ENCODE data around the gene HABP4. TPM values are rescaled to one million over a fixed set of nuclear protein-coding genes. Genes with fewer than 3 reads are reported as not detected.

The HABP4 gene
- 1 to 10 TPM; 6.1 to 7.2 TPM for total RNA-seq

GRCh38 chr9:96449845-96450612, at the start of gene HABP4:
TSS of gene HABP4 (plus strand) at chr9:96450169. CDS start at chr9:96450280, 111 bp downstream.
- peak; percentile 97 for DNase-seq
- peak within 1 kb of the TSS; percentile 75 for H3K27ac Mint-ChIP-seq

DNA sequence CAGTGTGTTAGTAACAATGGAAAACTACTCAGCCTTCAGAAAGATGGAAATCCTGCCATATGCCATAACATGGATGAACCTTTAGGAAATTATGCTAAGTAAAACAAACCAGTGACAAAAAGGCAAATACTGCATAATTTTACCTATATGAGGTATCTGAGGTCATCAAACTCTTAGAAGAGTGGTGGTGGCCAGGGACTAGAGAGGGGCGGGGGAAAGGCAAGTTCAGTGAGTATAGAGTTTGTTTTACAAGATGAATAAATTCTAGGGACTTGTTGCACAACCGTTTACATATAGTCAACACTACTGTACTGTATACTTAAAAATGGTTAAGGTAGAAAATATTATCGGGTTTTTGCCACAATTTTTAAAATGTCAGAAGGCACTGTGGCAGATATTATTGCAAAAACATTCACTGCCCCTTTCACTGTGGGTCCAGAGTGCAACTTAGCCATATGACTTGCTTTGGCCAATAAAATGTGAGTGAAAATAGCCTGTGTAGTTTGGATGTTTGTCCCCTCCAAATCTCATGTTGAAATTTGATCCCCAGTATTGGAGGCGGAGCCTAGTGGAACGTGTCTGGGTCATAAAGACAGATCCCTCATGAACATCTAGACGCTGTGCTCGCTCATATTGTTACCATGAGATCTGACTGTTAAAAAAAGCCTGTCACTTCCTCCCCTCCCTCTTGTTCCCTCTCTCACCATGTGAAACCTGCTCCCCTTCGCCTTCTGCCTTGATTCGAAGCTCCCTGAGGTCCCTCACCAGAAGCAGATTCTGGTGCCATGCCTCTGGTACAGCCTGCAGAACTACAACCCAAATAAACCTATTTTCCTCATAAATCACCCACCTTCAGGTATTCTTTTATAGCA, 41.3 kb upstream of the HABP4 start:
- Mint-ChIP-seq H3K36me3 (peaks cover 33% of the 10 kb centered on the region), H3K4me3 (no peak overlapping the region), H3K4me1 (peaks cover 33% of the 10 kb centered on the region), H3K27ac (no peak overlapping the region), H3K27me3 (no peaks in the 10 kb centered on the region), H3K9me3 (no peaks in the 10 kb centered on the region)
- no peak for DNase-seq

More at GRCh38 chr9:96449845-96450612, at the start of gene HABP4:
- H3K9me3 Mint-ChIP-seq, result no peaks in the 10 kb centered on the region
- H3K4me3 Mint-ChIP-seq, result peak within 1 kb of the TSS; percentile 84
- H3K4me1 Mint-ChIP-seq, result peaks cover 31% of the 10 kb centered on the region
- H3K27me3 Mint-ChIP-seq, result peaks cover 12% of the 10 kb centered on the region
- H3K36me3 Mint-ChIP-seq, result no peaks in the 10 kb centered on the region

DNA sequence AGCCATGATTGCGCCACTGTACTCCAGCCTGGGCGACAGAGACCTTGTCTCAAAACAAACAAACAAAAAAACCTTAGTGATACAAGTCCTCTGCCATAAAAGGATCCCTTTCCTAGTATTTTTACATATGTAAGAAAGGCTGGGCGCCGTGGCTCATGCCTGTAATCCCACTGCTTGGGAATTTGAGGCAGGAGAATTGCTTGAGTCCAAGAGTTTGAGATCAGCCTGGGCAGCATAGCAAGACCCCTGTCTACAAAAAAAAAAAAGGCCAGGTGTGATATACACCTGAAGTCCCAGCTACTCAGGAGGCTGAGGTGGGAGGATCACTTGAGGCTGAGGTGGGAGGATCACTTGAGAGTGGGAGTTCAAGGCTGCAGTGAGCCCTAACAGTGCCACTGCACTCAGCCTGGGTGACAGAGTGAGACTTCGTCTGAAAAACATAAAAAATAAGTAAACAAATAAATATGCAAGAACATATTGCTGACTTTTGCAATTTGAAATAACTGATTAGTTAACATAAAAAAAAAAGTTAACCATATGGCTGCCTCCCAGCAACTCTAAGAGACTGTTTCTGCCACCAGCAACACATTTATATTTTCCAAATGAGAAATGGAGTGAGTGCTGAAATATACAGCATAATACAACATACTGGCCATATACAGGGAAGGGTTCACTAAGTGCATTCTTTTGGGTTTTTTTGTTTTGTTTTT, 38.7 kb upstream of the HABP4 start:
- no peak for DNase-seq
- Mint-ChIP-seq H3K9me3 (no peaks in the 10 kb centered on the region), H3K36me3 (peaks cover 40% of the 10 kb centered on the region), H3K4me1 (peaks cover 43% of the 10 kb centered on the region), H3K4me3 (no peak overlapping the region), H3K27me3 (no peaks in the 10 kb centered on the region), H3K27ac (no peak overlapping the region)

- H3K9me3 Mint-ChIP-seq, result no peaks in the 10 kb centered on the region
- no peak overlapping the region for H3K4me3 Mint-ChIP-seq
- H3K27me3 Mint-ChIP-seq, result no peaks in the 10 kb centered on the region
- DNase-seq, result no peak
- peaks cover 44% of the 10 kb centered on the region for H3K36me3 Mint-ChIP-seq
- peaks cover 42% of the 10 kb centered on the region for H3K4me1 Mint-ChIP-seq
- no peak overlapping the region for H3K27ac Mint-ChIP-seq
Observed at GRCh38 chr9:96412174-96412913, 37.6 kb upstream of the HABP4 start.

DNA sequence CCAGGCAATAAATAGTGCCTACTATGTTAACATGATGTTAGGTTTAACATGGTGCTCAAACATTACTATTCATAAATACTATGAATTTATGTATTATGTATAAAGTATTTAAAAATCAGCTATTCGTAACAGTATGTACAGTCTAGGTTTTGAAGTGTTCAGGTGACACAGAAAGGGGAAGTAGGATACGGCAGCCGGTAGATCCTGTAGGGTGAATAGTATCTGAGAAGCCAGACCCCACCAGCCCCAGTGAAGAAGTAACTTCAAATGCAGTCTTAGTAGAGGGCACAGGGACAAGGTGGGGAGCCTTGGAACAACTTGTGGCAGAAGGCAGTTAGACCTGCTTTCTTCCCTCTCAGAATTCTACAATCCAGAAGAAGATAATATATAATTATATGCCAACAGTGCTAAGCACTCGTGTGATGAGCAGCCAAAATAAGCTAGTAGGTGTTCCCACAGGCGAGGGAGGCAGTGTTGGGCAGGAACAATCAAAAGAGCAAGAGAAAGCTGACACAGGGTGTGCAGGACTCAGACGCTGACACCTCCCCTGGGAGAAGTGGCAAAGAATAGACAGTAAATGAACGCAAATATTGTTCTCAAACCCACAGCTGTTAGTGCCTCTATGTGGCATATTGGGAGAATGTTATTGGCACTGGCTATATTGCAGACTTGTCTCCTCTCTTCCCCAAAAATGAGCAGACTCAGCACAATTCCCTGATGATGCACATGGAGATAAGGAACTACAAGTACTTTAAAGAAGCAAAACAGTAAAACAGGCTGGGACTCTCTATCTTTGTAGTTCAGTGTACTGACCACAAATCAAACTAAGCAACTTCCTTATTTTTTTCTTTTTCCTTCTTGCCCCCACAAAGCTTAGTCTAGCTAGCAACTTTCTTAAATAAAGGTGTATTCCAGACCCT, 36.4 kb upstream of the HABP4 start:
- peak overlapping the region; percentile 49 for H3K27ac Mint-ChIP-seq
- DNase-seq, result no peak
- H3K36me3 Mint-ChIP-seq, result peaks cover 38% of the 10 kb centered on the region
- H3K4me3 Mint-ChIP-seq, result peak overlapping the region; percentile 51
- peaks cover 38% of the 10 kb centered on the region for H3K4me1 Mint-ChIP-seq
- H3K27me3 Mint-ChIP-seq, result no peaks in the 10 kb centered on the region
- H3K9me3 Mint-ChIP-seq, result no peaks in the 10 kb centered on the region

GRCh38 chr9:96417051-96417586, 32.9 kb upstream of the HABP4 start:
- peak overlapping the region; percentile 83 for H3K27ac Mint-ChIP-seq
- peak; percentile 88 for DNase-seq
- H3K9me3 Mint-ChIP-seq, result no peaks in the 10 kb centered on the region
- peaks cover 18% of the 10 kb centered on the region for H3K36me3 Mint-ChIP-seq
- no peaks in the 10 kb centered on the region for H3K27me3 Mint-ChIP-seq
- peak overlapping the region; percentile 91 for H3K4me3 Mint-ChIP-seq
- peaks cover 39% of the 10 kb centered on the region for H3K4me1 Mint-ChIP-seq

GRCh38 chr9:96417661-96418082, 32.3 kb upstream of the HABP4 start:
- Mint-ChIP-seq H3K4me3 (peak overlapping the region; percentile 86), H3K9me3 (no peaks in the 10 kb centered on the region), H3K27me3 (no peaks in the 10 kb centered on the region), H3K36me3 (peaks cover 18% of the 10 kb centered on the region), H3K27ac (peak overlapping the region; percentile 94), H3K4me1 (peaks cover 38% of the 10 kb centered on the region)
- no peak for DNase-seq

DNA sequence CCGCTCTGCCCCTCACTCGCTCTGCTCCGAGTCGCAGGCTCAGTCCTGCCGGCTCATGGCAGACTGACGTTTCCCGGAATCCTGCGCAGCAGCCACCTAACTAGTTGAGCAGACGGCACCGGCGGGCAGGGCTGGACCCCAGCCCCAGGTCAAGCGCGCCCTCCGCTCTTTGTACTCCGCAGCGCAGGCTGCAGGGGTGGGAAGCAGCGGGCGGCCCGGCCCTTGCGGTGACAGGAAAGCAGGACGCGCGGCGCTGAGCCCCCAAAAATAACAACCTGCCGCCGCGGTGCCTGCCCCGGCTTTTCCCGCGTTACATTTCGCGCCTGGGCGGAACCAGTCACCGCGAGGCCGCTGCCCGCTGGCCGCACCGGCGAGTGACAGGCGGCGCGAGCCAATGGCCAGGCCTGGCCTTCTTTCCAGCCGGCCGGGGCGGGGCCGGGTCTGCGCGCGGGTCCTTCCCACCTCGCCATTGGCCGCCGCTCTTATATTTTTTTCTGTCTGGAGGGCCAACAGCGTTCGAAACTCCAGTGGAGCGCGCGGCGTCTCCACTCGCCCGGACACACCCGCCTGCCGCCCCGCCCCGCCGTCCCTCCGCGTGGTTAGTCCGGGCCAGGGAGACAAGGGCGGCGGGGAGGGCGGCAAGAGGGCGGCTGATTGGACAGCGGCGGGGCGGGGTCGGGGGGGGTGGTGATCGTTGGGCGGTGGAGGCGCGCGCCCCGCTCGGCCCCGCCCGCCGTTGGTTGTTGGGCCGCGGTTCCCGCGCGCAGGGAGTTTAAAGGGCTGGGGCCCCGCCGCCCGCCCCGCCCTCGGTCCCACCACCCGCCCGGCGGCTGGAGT, 31.7 kb upstream of the HABP4 start, which contains the start of gene ZNF367:
ZNF367 (minus strand) TSS at position 288 of the 837 bp plus-strand sequence. CDS start 338 bp downstream, outside the sequence.
- H3K4me1 Mint-ChIP-seq, result peaks cover 32% of the 10 kb centered on the region

DNA sequence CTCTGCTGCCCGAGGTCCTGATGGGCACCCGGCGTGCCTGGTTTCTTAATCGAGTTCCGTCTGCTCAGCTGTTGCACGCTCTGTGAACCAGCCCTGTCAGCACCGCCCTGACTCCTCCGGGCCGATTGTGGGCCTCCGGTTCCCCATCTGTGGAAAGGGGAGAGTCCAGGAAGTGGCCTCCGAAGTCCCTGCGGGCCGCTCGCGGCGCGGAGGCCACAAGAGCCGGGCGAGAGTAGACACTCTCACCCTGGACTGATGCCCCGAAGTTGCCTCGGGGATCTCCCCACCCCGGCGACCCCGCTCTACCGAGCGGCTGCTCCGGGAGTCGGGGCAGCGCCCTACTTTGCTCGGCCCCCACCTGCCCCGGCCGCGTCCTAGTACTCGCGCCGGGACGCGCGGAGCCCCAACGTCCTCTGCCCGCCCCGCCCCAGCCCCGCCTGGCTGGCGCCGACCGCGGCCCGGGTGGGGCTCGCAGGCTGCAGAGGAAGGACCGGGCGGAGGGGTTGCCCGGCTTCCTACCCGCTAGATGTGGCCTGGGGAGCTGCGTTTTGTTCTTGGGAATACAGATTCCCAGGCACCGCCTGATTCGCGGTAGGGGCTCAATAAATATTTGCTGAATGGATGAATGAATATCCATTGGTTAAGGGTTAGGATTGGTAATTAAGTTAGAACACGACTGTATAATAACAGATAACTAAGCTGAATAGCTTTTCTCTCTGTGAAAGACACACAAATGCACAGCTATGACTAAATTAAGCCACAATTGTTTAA, 30.9 kb upstream of the HABP4 start:
- Mint-ChIP-seq H3K27ac (peak overlapping the region; percentile 87), H3K9me3 (no peaks in the 10 kb centered on the region), H3K4me1 (peaks cover 24% of the 10 kb centered on the region), H3K27me3 (no peaks in the 10 kb centered on the region), H3K4me3 (peak overlapping the region; percentile 85), H3K36me3 (peaks cover 15% of the 10 kb centered on the region)
- peak; percentile 76 for DNase-seq

More for the DNA sequence above, 31.7 kb upstream of the HABP4 start, which contains the start of gene ZNF367:
- no peaks in the 10 kb centered on the region for H3K27me3 Mint-ChIP-seq
- H3K27ac Mint-ChIP-seq, result peak within 1 kb of the TSS; percentile 94
- H3K36me3 Mint-ChIP-seq, result peaks cover 18% of the 10 kb centered on the region
- H3K4me3 Mint-ChIP-seq, result peak within 1 kb of the TSS; percentile 91
- DNase-seq, result peak; percentile 97
- no peaks in the 10 kb centered on the region for H3K9me3 Mint-ChIP-seq

DNA sequence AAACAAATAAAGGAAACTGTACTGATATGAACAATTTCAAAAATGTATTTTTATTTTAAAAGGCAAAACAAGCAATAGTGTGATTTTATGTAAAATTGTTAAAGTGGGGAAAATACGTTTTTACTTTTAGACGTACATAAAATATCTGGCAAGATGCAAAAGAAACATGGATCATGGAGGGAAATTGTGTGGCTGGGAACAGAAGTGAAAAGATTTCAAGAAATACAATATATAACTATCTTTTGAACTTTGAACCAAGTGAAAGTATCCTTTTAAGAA, 30.3 kb upstream of the HABP4 start:
- Mint-ChIP-seq H3K4me1 (peaks cover 21% of the 10 kb centered on the region), H3K27me3 (no peaks in the 10 kb centered on the region), H3K27ac (peak overlapping the region; percentile 83), H3K4me3 (peak overlapping the region; percentile 82), H3K9me3 (no peaks in the 10 kb centered on the region), H3K36me3 (peaks cover 14% of the 10 kb centered on the region)
- DNase-seq, result no peak

DNA sequence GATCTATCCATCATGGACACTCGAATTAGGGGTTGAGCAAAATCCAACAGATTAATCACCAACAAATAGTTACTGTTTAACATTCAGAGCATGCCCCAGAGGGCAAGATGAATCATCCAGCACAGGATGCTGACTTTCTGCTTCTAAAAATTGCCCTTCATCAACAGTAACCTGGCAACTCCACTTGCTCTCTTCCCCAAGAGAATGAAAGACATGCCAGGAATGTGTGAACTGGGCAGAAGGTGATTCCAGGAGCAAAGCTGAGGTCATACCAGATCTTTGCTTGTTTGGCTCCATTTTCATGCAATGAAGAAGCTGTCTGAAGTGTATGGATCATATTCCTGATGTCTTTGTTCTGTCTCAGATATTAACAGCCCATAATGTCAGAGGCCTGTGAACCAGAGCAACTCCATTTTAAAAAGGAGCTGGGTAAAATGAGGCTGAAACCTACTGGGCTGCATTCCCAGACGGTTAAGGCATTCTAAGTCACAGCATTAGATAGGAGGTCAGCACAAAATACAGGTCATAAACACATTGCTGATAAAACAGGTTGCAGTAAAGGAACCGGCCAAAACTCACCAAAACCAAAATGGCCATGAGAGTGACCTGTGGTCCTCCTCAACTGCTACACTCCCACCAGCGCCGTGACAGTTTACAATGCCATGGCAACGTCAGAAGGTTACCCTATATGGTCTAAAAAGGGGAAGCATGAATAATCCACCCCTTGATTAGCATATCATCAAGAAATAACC, 29.3 kb upstream of the HABP4 start:
- Mint-ChIP-seq H3K4me3 (peak overlapping the region; percentile 82), H3K36me3 (peaks cover 13% of the 10 kb centered on the region), H3K27ac (peak overlapping the region; percentile 83), H3K27me3 (no peaks in the 10 kb centered on the region), H3K9me3 (no peaks in the 10 kb centered on the region), H3K4me1 (peaks cover 26% of the 10 kb centered on the region)
- DNase-seq, result no peak

All from activated naive CD8-positive, alpha-beta T cell treated with anti-CD3 and anti-CD28 coated beads for 36 hours (primary cell).